ENCODE results near the gene IKZF2. TPM values are rescaled to one million over a fixed set of nuclear protein-coding genes. Genes with fewer than 3 reads are reported as not detected.

The IKZF2 gene
- total RNA-seq, 1 experiment from 2014 or later = 8.8 TPM

DNA sequence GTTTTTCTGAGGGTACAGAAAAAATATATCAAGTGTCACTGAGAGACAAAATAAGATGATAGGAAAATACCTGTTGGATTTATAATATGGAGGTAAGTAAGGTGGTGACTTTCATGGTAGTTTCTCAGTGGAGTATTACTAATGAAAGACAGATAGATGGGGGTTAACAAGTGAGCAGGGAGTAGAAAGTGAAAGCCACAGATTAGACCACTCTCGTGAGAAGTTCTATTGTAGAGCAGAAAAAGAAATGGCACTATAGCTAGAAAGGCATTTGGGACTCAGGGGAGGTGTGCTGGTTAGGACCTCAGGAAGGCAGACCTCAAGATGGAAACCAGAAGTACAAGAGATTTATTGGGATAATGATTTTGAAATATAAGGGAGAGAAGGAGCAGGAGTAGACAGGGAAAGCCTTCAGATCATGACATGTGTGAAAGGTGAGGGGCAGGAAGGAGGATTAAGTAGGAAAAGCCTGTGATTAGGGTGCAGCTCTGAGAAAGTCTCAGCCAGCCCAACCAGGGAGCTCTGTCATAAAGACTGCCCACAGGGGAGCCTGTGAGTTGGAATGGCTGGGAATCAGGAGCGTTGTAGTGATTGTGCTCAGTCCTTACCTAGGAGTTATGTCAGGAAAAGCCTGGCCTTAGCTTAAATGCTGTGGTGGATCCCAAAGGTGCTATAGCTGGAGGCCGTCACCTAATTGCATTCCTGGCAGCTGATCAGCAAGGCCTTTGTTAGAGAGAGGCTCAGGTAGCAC lies 198.1 kb downstream of the IKZF2 start:
- no peak overlapping the region for H3K27ac Mint-ChIP-seq (ENCODE audit: low read depth, unreplicated experiment)
- no peaks in the 10 kb centered on the region for H3K27me3 Mint-ChIP-seq (ENCODE audit: insufficient read depth, unreplicated experiment)
- no peaks in the 10 kb centered on the region for H3K9me3 Mint-ChIP-seq (ENCODE audit: unreplicated experiment)
- intact Hi-C loops (cut with micrococcal nuclease) = no loop called here
- TF ChIP-seq, protein P1, sequence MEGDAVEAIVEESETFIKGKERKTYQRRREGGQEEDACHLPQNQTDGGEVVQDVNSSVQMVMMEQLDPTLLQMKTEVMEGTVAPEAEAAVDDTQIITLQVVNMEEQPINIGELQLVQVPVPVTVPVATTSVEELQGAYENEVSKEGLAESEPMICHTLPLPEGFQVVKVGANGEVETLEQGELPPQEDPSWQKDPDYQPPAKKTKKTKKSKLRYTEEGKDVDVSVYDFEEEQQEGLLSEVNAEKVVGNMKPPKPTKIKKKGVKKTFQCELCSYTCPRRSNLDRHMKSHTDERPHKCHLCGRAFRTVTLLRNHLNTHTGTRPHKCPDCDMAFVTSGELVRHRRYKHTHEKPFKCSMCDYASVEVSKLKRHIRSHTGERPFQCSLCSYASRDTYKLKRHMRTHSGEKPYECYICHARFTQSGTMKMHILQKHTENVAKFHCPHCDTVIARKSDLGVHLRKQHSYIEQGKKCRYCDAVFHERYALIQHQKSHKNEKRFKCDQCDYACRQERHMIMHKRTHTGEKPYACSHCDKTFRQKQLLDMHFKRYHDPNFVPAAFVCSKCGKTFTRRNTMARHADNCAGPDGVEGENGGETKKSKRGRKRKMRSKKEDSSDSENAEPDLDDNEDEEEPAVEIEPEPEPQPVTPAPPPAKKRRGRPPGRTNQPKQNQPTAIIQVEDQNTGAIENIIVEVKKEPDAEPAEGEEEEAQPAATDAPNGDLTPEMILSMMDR (IDR thresholded peaks at IDR 0.05; ENCODE audit: unreplicated experiment) = no peak
- ChIA-PET POLR2A (interaction anchor here (0.6 kb wide), 1 partner anchor 27 kb away, joined by 3 read pairs; no protein-coding TSS in a partner anchor), CTCF (interaction anchor here (1.3 kb wide), 1 partner anchor 9 kb away, joined by 3 read pairs; no protein-coding TSS in a partner anchor)
- DNase-seq (ENCODE audit: unreplicated experiment) = no peak
- BruUV-seq (replicated peaks) = no TSS peak
- H3K4me1 Mint-ChIP-seq (ENCODE audit: insufficient read depth, unreplicated experiment) = peaks cover 6% of the 10 kb centered on the region
- peaks cover 6% of the 10 kb centered on the region for H3K36me3 Mint-ChIP-seq (ENCODE audit: insufficient read depth, unreplicated experiment)
- H3K4me3 Mint-ChIP-seq (ENCODE audit: unreplicated experiment) = no peak overlapping the region

DNA sequence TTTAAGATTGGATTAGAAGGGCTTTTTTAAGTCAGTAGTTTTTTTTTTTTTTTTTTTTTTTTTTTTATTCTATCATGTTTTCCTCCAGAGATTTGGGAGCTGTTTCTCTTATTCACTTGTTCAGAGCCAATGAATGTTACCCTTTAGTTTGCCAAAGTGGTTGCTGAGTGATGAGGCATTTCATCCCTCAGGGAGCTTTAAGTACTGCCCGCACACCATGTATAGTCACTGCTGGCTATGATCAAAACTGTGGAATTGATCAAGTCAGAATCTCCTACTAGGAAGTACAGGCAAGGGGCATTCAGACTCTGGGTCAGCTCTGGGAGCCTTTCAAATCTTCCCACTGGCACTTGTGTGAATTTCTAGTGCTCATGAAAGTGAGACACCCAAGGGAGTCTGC lies 201.6 kb downstream of the IKZF2 start:
- Mint-ChIP-seq H3K4me3 (ENCODE audit: unreplicated experiment) (no peak overlapping the region), H3K27ac (ENCODE audit: low read depth, unreplicated experiment) (no peak overlapping the region), H3K27me3 (ENCODE audit: insufficient read depth, unreplicated experiment) (no peaks in the 10 kb centered on the region), H3K9me3 (ENCODE audit: unreplicated experiment) (no peaks in the 10 kb centered on the region), H3K4me1 (ENCODE audit: insufficient read depth, unreplicated experiment) (no peaks in the 10 kb centered on the region), H3K36me3 (ENCODE audit: insufficient read depth, unreplicated experiment) (peaks cover 6% of the 10 kb centered on the region)
- intact Hi-C loops (cut with micrococcal nuclease) = no loop called here
- DNase-seq (ENCODE audit: unreplicated experiment) = no peak
- POLR2A ChIA-PET = interaction anchor here (1.1 kb wide), 1 partner anchor 9 kb away, joined by 4 read pairs; no protein-coding TSS in a partner anchor
- TF ChIP-seq, protein P1 (IDR thresholded peaks at IDR 0.05; ENCODE audit: unreplicated experiment) = no peak
- CTCF ChIA-PET = interaction anchor here (0.6 kb wide), 1 partner anchor 57 kb away, joined by 3 read pairs; no protein-coding TSS in a partner anchor
- BruUV-seq (replicated peaks) = no TSS peak

Other genes with a start within 250 kb of the IKZF2 start
- 11.5 and 14.3 TPM in 2 replicates for gene SPAG16, start 132.9 kb upstream of the IKZF2 start, total RNA-seq (2022)